DMS79 (cell line): ENCODE data around the gene AUP1.

Experiments
- DNase-seq: peaks from one replicate; lab custom pipeline; 2025; lab: John Stamatoyannopoulos, UW

Gene AUP1

DNA sequence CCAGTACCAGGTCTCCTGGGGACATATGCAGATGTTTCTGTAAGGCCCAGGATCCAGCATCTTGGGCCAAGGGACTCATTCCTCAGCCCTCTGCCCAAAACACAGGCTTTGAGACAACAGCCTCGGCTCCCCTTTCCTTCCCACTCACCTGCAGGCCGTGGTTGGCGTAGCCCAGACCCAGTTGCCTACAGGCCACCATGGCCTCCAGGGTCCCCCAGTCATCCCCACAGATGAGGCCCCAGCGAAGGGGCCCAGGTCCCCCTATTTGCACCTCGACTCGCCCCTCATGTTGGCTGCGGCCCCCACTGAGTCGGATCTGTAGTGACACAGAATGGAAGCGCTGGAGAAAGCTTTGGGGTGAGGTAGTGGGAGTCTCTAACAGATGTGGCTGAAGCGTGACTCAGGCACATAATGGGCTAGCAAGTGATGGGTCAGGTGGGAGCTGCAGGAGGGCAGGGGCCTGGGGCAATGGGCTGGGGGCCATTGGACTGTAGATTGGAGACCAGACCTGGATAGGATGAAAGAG lies 6.0 kb upstream of the AUP1 start:
- no peak for DNase-seq

DNA sequence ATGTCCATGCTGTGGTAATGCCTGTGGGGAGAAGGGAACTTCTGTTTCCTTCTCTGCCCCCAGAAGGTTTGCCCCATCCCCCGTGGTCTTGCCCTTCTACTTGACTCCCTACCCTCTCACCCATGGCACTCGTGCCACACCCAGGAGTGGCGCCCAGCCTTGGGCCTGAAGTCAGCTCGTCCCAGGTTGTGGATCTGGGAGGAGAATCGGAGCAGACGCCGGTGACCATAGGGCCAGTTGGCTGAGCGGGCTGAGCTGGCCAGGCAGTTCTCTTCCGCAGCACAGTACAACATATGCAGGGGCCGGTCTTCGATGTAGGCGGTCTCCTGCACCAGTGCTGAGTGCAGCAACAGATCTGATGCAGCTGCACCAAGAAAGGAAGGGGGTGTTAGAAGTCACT lies 4.9 kb upstream of the AUP1 start:
- DNase-seq, result no peak

DNA sequence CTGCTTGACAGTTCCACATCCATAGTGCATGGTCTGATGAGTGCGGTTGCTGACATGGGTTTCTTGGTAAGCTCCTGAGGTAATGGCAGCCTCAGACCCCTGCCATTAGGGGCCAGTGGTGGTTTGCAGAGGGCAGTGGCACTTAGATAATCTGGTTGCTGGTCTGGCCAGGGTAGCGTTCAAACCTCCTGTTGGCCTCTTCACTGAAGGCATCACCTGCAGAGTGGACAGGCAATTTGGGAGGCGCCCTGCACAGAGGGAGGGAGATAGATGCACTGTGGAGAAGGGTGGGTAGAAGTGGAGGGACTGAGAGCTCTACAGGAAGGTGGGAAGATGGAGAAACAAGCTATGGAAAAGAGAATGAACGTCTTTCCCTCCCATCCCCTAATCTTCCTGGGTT lies 4.0 kb upstream of the AUP1 start:
- DNase-seq, result no peak

DNA sequence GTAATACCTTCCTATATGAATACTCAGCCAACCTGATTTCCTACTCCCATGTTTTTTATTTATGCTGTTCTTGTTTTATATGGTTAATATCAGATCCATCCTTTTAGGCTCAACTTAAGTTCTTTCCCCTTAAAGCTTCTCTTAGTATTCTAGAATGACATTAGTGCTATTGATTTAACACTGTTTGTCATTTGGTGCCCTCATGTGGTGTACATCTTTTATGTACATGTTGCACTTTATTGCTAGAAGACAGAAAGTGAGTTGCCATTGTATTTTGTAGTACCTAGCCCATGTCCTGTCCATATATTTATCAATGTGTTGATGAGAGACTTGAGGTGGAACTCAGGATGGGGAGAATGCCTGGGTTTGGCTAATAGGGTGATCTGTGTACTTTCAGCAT lies 2.7 kb upstream of the AUP1 start:
- no peak for DNase-seq

DNA sequence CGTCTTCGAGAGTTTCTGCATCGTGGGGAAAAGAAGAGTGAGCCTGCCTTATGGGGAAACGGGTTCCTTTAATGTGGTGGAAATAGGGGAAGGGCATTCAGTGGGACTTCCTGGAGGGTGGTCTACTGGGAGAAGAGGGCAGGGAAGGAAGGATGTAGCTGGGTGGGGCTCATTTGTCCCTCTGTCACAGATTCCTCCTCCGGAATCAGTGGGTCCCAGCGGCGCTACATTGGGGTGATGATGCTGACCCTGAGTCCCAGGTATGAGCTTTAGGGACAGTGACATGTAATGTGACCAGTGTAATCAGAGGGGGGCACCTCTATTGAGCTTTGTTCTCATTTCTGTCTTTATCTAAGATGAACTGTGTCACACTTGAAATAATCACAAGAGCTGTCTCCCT lies 2.2 kb upstream of the AUP1 start:
- DNase-seq, result no peak

DNA sequence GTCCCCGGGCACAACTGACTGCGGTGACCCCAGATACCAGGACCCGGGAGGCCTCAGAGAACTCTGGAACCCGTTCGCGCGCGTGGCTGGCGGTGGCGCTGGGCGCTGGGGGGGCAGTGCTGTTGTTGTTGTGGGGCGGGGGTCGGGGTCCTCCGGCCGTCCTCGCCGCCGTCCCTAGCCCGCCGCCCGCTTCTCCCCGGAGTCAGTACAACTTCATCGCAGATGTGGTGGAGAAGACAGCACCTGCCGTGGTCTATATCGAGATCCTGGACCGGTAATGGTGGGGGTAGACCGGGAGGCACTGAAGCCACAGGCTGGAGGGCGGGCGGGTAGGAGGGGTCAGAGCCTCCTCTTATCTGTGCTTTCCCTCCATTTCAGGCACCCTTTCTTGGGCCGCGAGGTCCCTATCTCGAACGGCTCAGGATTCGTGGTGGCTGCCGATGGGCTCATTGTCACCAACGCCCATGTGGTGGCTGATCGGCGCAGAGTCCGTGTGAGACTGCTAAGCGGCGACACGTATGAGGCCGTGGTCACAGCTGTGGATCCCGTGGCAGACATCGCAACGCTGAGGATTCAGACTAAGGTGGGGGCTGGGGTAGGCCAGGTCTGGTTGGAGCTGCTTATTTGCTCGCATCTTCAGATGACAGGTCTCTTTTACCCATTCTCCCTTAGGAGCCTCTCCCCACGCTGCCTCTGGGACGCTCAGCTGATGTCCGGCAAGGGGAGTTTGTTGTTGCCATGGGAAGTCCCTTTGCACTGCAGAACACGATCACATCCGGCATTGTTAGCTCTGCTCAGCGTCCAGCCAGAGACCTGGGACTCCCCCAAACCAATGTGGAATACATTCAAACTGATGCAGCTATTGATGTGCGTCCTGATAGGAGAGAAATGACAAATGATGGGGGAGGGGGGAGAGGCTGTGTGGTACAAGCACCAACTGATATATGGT lies 1.0 kb upstream of the AUP1 start:
- DNase-seq, result no peak

DNA sequence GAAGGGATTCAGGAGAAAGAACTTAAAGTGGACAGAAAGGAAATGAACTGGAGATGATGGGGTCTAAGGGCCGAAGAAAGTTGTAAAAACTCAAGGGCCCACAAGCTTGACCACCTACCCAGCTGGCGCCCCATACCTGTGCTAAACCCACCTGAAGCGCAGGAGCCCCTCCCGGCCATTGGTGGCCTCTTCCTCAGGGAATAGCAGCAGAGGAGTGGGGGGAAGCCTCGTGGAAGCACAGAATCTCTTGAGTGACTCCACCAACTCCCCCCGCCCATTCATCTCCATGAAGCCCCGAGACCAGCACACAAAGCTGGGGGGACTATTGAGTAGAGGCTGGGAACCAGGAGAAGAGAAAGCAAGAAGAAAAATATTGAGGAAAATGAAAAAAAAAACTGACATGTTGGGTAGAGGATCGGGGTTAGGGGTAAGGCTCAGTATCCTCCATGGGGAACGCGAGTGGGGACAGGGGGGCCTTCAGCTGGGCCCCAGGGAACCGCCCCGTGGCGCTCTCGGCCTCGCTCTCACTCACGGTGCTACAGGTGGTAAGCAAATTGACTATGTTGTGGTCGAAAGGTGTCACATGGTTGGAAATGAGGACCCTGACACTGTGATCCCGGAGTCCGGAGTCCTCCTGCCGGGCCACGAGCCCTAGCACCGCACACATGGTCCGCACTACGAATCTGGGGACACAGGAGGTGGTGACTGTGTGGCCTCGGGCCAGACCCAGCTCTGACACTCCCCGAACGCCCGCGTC lies 728 bp downstream of the AUP1 start:
- DNase-seq, result no peak

DNA sequence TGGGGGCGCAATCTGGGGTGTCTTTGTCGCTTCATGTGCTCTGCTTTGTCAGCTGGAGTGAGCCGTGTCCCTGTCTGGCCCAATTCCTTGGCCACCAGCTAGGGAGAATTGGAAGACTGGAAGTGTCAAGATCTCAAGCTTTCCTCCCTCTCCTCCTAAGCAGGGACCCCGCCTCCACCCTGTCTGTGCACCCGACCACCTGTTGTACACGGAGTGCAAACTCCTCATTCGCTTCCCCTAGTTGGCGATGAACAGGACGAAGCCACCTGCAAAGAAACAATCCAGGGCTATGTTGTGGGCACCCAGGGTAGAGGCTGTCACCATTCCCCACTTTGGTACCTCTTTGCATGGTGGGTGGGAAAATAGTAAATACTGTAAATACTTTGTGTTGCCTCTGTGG lies 1.8 kb downstream of the AUP1 start:
- no peak for DNase-seq

DNA sequence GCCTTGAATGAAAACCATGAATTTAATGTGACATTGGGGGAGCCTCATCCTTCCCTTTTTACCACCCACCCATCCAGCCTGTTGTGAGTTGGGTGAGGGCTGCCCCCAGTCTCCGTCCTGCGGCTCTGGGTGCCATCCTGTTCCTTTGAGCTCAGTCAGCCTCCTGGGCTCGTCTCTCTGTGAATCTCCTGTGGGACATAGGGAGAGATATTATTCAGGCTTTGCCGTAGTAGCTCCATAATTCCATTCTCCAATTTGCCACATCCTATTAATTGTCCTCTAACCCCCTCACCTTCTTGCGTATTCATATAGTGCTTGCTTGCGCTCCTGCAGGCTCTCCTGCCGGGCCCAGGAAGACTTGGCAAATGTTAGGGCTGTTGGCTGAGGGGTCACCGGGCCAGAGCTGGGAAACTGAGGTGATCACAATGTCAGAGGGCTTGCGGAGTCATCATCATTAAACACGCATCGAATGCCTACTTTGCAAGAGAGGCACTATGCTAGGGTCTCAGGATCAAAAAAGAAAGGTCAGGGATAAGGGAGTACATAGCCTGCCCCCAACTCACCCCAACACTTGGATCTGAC lies 2.8 kb downstream of the AUP1 start:
- DNase-seq, result no peak

DNA sequence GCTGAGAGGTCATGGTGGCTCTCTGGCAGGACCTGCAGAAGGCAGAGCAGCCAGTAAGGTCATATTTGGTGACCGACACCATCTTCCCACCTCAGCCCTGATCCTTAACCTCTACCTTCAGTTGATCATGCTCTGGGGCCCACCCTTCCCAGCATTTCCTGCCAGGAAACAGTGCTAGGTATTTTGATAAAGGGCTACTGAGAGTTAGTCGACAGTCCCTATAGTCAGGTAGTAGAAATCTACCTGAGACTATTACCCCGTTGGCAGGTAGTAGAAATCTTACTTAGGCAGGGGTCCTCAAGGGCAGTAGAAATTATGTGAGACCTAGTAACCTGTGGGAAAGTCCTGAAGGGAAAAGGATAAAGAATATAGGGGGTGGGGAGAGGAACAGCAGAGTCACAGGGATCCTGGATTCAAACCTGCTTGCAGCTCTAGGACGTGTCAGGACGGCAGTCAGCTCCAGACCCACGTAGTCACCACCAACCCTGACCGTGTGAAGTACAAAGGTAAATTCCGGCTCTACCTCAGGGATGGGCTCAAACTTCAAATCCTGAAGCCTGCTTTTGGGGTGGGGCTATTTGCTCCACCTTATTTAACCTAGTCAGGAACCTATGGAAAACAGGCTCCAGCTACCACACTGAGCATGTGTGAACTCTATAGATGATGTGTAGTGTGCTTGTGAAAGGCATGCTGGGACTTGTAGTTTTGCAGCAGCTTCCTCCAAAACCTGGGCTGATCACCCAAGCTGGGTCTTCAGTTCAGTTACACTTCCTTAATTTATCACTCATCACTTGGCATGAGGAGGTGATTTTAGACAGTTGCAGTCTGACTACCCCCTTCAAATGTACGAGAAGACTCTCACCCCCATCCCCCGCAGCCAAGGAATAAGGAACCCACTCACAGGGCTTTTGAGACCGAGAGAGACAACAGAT lies 3.5 kb downstream of the AUP1 start, which contains the start of gene DQX1:
DQX1 (minus strand) TSS at position 515 of the 932 bp plus-strand sequence; CDS start at position 13, 502 bp downstream.
- no peak for DNase-seq

DNA sequence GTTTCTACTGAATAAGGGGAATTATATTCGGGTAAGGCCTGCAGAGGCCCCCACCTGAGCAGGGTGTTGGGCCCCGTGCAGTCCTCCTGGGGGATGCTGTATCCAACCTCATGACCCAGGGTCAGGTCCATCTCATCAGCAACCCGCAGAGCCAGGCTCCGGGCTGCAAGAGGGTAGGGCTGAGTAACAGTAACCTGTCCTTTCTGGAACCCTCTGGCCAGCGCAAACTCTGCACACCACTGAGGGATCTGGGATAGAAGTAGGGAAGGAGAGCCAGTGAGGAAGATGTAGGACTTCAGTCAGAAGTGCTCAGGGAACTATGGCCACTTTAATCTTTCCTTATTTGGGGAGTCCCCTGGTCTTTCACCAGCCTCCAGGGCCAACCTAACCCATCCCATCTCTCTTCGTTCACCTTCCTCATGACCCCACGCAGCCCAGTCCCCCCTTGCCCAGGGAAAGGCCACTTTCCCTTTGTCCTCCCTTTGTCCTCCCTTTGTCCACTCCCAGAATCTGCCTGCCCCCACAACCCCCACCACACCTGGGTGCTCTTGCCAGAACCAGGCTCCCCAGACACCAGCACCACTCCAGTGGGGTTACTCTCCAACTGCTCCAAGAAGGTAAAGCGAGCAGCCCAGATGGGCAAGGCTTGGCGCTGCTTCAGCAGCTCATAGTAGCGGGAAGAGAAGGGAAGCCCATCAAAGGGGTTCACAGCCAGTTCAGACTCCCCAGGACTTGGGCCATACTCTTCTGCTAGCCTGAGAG lies 4.4 kb downstream of the AUP1 start:
- DNase-seq, result no peak

DNA sequence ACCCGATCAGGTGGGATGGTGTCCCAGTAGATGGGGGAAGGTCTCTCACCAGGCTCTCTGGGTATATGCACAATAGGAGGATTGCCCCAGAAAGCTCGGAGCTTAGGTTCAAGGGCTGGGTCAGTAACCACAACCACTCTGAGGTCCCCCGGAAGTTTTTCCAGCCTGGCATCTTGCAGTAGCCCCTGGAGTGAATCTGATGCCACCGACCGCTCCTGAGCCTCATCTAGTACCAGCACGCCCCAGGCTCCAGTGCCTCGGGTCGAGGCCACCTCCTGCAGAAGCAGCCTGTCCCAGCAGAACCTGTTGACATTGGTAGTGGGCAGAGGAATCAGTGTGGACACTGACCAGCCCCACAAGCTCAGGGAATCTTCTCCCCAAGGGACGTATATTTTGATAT lies 5.5 kb downstream of the AUP1 start:
- no peak for DNase-seq

DNA sequence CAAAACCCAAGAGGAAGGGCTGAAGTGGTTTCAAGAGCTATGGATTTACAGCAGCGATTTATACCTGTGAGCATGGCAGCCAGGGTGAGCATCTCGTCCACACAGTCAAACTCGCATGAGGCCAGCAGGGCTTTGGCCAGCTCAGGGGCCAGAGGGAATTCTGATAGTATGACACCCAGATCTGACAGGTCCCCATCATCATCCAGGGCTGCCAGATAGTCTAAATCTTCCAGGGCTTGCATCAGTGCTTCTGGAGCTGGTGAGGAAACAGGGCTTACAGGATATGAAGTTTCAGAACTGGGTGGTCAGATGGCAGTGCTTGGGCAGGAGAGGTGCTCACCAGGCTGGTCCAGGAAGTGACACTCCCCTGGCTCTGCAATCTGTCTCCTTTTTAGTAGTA lies 7.0 kb downstream of the AUP1 start:
- no peak for DNase-seq

DNA sequence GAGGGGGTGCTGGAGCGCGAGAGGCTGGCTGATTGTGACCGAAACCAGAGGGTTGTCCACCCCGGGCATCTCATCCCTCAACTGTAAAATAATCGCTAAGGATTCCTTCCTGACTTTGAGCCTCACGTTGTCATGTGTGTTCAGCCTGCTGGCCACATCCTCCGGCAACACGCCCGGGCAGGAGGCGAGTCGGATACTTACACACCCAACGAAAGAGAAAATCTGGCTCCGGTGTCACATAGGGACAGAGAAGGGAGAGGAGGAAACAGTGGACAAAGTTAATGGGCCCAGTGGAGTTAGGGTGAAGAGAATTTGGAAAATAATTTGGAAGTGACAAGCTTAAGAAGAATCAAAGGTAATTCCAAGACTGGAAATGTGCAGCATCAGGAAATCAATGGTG lies 12.9 kb downstream of the AUP1 start:
- DNase-seq, result no peak

DNA sequence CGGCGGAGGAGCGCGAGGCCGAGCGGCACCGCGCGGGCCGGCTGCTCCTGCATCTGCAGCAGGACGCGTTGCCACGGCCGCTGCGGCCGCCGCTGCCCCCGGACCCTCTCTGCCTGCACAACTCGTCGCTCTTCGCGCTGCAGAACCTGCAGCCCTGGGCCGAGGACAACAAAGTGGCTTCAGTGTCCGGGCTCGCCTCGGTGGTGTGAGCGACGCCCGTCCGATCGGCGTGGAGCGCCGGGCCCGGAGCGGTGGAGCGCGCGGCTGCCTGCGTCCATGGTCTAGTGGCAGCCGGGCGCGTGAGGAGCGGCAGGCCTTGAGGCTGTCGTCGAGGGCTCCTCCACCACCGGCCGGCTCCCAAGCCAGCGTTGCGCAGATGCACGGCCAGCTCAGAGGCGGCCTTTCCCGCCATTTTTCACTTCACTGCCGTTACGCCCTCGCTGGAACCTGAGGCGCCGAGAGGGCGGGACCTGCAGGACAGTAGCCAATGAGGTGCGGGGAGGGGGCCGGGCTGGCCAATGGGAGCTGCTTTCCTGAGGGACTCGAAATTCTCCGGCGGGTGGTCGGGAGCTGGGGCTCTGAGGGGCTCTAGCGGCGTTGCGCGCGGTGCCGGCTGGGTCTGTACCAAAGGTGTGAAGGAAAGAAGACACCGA lies 13.4 kb downstream of the AUP1 start:
- no peak for DNase-seq

DNA sequence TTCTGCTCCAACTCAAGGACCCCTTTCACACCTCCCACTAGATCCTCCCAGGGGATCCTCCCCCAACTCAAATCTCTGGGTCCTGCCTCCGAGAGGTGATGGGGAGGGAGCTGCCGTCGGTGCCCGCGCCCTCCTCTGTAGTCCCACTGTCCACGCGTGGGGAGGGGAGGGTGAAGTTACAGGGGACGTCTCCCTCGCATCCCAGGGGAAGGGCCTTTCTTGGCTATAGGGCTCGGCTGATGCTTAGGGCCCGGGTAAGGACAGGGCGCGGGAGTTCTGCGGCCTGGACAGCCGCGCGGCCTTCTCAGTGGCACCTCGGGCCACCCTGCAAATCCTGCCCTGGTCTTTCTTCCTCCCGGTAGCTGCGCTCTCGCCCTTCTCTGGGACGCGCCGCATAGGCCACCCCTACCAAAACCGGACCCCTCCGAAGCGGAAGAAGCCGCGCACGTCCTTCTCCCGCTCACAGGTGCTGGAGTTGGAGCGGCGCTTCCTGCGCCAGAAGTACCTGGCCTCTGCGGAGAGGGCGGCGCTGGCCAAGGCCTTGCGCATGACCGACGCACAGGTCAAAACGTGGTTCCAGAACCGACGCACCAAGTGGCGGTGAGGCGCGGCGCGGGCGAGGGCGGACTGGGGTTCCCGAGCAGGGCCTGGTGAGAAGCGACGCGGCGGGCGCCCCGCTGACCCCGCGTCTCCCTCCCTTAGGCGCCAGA lies 14.1 kb downstream of the AUP1 start:
- DNase-seq, result no peak

DNA sequence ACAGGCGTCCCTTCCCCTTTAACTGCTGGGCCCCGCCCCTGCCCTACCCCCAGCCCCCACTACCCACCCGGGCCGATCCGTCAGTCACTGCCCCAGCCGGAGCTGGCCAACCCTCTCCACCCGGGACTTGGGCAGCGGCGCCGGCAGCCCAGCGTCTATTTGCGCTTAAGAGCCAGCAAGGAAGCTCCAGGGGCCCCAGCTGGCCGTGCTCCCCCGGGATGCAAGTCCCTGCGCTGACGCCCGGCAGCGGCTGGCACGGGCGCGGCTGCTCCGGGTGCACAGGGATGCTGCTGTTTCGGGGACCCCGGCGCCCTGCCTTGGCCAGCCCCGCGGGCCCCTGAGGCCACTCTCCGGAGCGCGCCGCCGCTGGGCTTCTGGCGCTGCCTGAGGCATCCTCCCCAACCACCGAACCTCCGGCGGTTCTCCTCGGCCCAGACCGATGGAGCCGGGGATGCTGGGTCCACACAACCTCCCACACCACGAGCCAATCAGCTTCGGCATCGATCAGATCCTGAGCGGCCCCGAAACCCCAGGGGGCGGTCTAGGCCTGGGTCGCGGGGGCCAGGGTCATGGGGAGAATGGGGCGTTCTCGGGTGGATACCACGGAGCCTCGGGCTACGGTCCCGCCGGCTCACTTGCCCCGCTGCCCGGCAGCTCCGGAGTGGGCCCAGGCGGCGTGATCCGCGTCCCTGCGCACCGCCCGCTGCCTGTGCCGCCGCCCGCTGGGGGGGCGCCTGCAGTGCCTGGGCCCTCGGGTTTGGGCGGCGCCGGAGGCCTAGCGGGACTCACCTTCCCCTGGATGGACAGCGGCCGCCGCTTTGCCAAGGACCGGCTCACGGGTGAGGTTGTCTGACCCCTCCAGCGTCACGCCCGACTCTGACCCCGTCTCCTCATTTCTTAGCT lies 14.9 kb downstream of the AUP1 start, which contains the start of gene TLX2:
TLX2 (plus strand) TSS at position 83 of the 903 bp plus-strand sequence; CDS start at position 440, 357 bp downstream.
- no peak for DNase-seq
